HCT116 (cell line): Measurements from ENCODE around the gene PLEKHA5. TPM values are rescaled to one million over a fixed set of nuclear protein-coding genes. Genes with fewer than 3 reads are reported as not detected.

Experiments used
- ATAC-seq: fragments of 200-7000 bp; cut with Tn5 transposase; 2 replicates; pipeline ENCODE4 v1.9.1; 2020; ENCODE audit warnings: mild to moderate bottlenecking, moderate library complexity
- BruUV-seq: library from RNA; stranded (reverse); fragments of 400-500 nt; replicated peaks from 2 replicates; lab custom pipeline; 2021; lab: Mats Ljungman, UMichigan
- CTCF ChIA-PET: fragments of 300-600 bp; sonication (Branson Sonifier 250); formaldehyde crosslinking; loops from one replicate; lab custom pipeline; 2021; ENCODE audit warnings: antibody characterized with exemption; lab: Charles Lee
- POLR2A ChIA-PET: fragments of 300-600, 350-600 bp; sonication (Branson Sonifier 250); formaldehyde crosslinking; loops from one replicate; lab custom pipeline; 2021; ENCODE audit warnings: antibody characterized with exemption; lab: Charles Lee
- RAD21 ChIA-PET, 2 experiments: fragments of 300-600 bp; sonication (Branson Sonifier 250); formaldehyde crosslinking; loops; one replicate each; lab custom pipeline; 2023; ENCODE audit warnings: low total read pairs in 2 of 2; ENCODE audit not compliant: uncharacterized antibody in 2 of 2, unreplicated experiment in 2 of 2, low non-redundant PET in 1 of 2; lab: Charles Lee
- DNase-seq: peaks from one replicate; pipeline ENCODE4 v3.0.0-alpha.2; 2010; ENCODE audit warnings: low read depth, low spot score
- H2AFZ ChIP-seq: fragments of 200-600 bp; shearing (Covaris generic), sonication (generic); 2 replicates; pipeline ENCODE4 v1.6.1; 2017; ENCODE audit warnings: low read depth, mixed run types, mixed read lengths, antibody characterized with exemption, low read length; ENCODE audit not compliant: poor library complexity, severe bottlenecking
- H3K27ac ChIP-seq: 2 replicates; pipeline ENCODE4 v1.5.1; 2012; ENCODE audit warnings: low read depth, low read length
- H3K27me3 ChIP-seq: fragments of 200-600 bp; sonication (generic); 2 replicates; pipeline ENCODE4 v1.6.1; 2016; ENCODE audit warnings: mixed run types, low read length, mixed read lengths; ENCODE audit not compliant: insufficient read depth
- H3K36me3 ChIP-seq, 2 experiments: fragments of 200-500 bp in 1 of 2; fragments of 200-600 bp in 1 of 2; sonication (Bioruptor generic) in 1 of 2; sonication (generic) in 1 of 2; 2 replicates each; pipeline versions ENCODE4 v1.5.1 to v1.6.1; 2014 to 2016; ENCODE audit warnings: low read length in 2 of 2, inconsistent platforms in 1 of 2, mixed read lengths in 1 of 2, mixed run types in 1 of 2; ENCODE audit not compliant: insufficient read depth in 2 of 2, control insufficient read depth in 1 of 2
- H3K4me1 ChIP-seq, 2 experiments: fragments of 200-600 bp in 1 of 2; sonication (generic) in 1 of 2; 2 replicates each; pipeline versions ENCODE4 v1.5.1 to v1.6.1; 2012 to 2017; ENCODE audit warnings: low read length in 2 of 2, inconsistent platforms in 1 of 2, mild to moderate bottlenecking in 1 of 2, mixed read lengths in 1 of 2, mixed run types in 1 of 2, moderate library complexity in 1 of 2; ENCODE audit not compliant: insufficient read depth in 2 of 2, control insufficient read depth in 1 of 2
- H3K4me2 ChIP-seq: fragments of 200-600 bp; sonication (generic); 2 replicates; pipeline ENCODE4 v1.6.1; 2017; ENCODE audit warnings: mixed run types, low read length, mixed read lengths
- H3K4me3 ChIP-seq, 2 experiments: fragments of 200-600 bp in 1 of 2; sonication (generic) in 1 of 2; replicated peaks in 1 of 2; 2 replicates each; pipeline ENCODE4 v1.5.1; 2011 to 2016; ENCODE audit warnings: low read length in 2 of 2, control low read depth in 1 of 2, low read depth in 1 of 2, mild to moderate bottlenecking in 1 of 2, mixed read lengths in 1 of 2, mixed run types in 1 of 2
- H3K79me2 ChIP-seq: fragments of 200-600 bp; sonication (generic); 2 replicates; pipeline ENCODE4 v1.6.1; 2017; ENCODE audit warnings: mild to moderate bottlenecking, mixed run types, low read length, moderate library complexity, mixed read lengths; ENCODE audit not compliant: insufficient read depth
- H3K9ac ChIP-seq: fragments of 200-600 bp; sonication (generic); 2 replicates; pipeline ENCODE4 v1.6.1; 2016; ENCODE audit warnings: low read length, mixed read lengths
- H3K9me2 ChIP-seq: fragments of 200-600 bp; sonication (generic), shearing (Covaris generic); 2 replicates; pipeline ENCODE4 v1.6.1; 2017; ENCODE audit warnings: mixed run types, mild to moderate bottlenecking, moderate library complexity; ENCODE audit not compliant: insufficient read depth
- H3K9me3 ChIP-seq, 2 experiments: fragments of 200-500 bp in 1 of 2; fragments of 200-600 bp in 1 of 2; sonication (Bioruptor generic) in 1 of 2; sonication (generic) in 1 of 2; 2 replicates each; pipeline ENCODE4 v1.6.1; 2014 to 2017; ENCODE audit warnings: low read length in 2 of 2, mixed read lengths in 2 of 2, inconsistent platforms in 1 of 2, low read depth in 1 of 2, mild to moderate bottlenecking in 1 of 2, mixed run types in 1 of 2, moderate library complexity in 1 of 2; ENCODE audit not compliant: control insufficient read depth in 1 of 2, insufficient read depth in 1 of 2
- H4K20me1 ChIP-seq: fragments of 200-600 bp; sonication (generic), shearing (Covaris generic); 2 replicates; pipeline ENCODE4 v1.6.1; 2017; ENCODE audit warnings: mixed run types, mild to moderate bottlenecking, moderate library complexity; ENCODE audit not compliant: insufficient read depth
- CBX3 ChIP-seq: IDR thresholded peaks from 2 replicates; pipeline ENCODE4 v1.6.1; 2012; ENCODE audit warnings: low read depth
- CEBPB ChIP-seq: IDR thresholded peaks from 2 replicates; pipeline ENCODE4 v1.6.1; 2012; ENCODE audit warnings: low read depth
- EGR1 ChIP-seq: IDR thresholded peaks from 2 replicates; pipeline ENCODE4 v1.6.1; 2012; ENCODE audit warnings: low read depth
- ELF1 ChIP-seq: IDR thresholded peaks from 2 replicates; pipeline ENCODE4 v1.6.1; 2012; ENCODE audit warnings: low read depth, borderline replicate concordance
- EZH2 ChIP-seq: fragments of 200-600 bp; sonication (generic); IDR thresholded peaks from 2 replicates; pipeline ENCODE4 v1.6.1; 2017; ENCODE audit warnings: antibody characterized with exemption, mixed run types
- FOSL1 ChIP-seq: IDR thresholded peaks from 2 replicates; pipeline ENCODE4 v1.6.1; 2012; ENCODE audit warnings: low read depth
- POLR2A ChIP-seq: IDR thresholded peaks from 2 replicates; pipeline ENCODE4 v1.7.0; 2011; ENCODE audit warnings: borderline replicate concordance; ENCODE audit not compliant: insufficient read depth, insufficient read length; ENCODE audit errors: extremely low read depth
- RAD21 ChIP-seq: IDR thresholded peaks from 2 replicates; pipeline ENCODE4 v1.6.1; 2012; ENCODE audit warnings: low read depth, mild to moderate bottlenecking
- SIN3A ChIP-seq: IDR thresholded peaks from 2 replicates; pipeline ENCODE4 v1.6.1; 2012; ENCODE audit warnings: low read depth
- SP1 ChIP-seq: IDR thresholded peaks from 2 replicates; pipeline ENCODE4 v1.6.1; 2012; ENCODE audit warnings: low read depth
- SRF ChIP-seq: IDR thresholded peaks from 2 replicates; pipeline ENCODE4 v1.6.1; 2012; ENCODE audit warnings: low read depth
- TCF7L2 ChIP-seq: IDR thresholded peaks from 2 replicates; pipeline ENCODE4 v1.7.0; 2011; ENCODE audit warnings: borderline replicate concordance, inconsistent platforms; ENCODE audit not compliant: insufficient read depth, insufficient read length; ENCODE audit errors: extremely low read depth
- YY1 ChIP-seq: IDR thresholded peaks from 2 replicates; pipeline ENCODE4 v1.6.1; 2011; ENCODE audit warnings: low read length, low read depth, moderate library complexity, mild to moderate bottlenecking; ENCODE audit not compliant: insufficient replicate concordance; ENCODE audit errors: extremely low read depth
- ZNF274 ChIP-seq: fragments of 200-500 bp; sonication (Bioruptor generic); IDR thresholded peaks from 2 replicates; pipeline ENCODE4 v1.6.1; 2014; ENCODE audit warnings: mild to moderate bottlenecking, low read depth, low read length, inconsistent platforms
- intact Hi-C: fragments of 100-400 bp; cut with micrococcal nuclease; formaldehyde crosslinking; loops from 2 replicates; pipeline ENCODE4 v1.10.0; 2022
- total RNA-seq: library from RNA; stranded (reverse); gene quantifications from one replicate; pipeline ENCODE4 v1.2.1, GENCODE V29; 2021; ENCODE audit not compliant: unreplicated experiment
- TF ChIP-seq, protein P1 (sequence below): IDR thresholded peaks from 2 replicates; pipeline ENCODE4 v1.6.1; 2012
- TF ChIP-seq, protein P2 (sequence below): IDR thresholded peaks from 2 replicates; pipeline ENCODE4 v1.6.1; 2011; ENCODE audit warnings: mild to moderate bottlenecking, low read length, moderate library complexity; ENCODE audit not compliant: insufficient replicate concordance; ENCODE audit errors: extremely low read depth
- TF ChIP-seq, protein P3 (sequence below): IDR thresholded peaks from 2 replicates; pipeline ENCODE4 v1.6.1; 2012; ENCODE audit warnings: low read depth

PLEKHA5 gene
- total RNA-seq, 1 experiment from 2014 or later, result 18.9 TPM

- H3K36me3 ChIP-seq, result no peaks in the 10 kb centered on the region
- H3K27ac ChIP-seq, result no peak overlapping the region
- H3K27me3 ChIP-seq, result no peaks in the 10 kb centered on the region
- ChIA-PET CTCF (no interaction called here), POLR2A (no interaction called here), RAD21 (no interaction called here)
- DNase-seq, result no peak
- no peak overlapping the region for H3K9ac ChIP-seq
- H3K79me2 ChIP-seq, result peaks cover 59% of the 10 kb centered on the region
- H2AFZ ChIP-seq, result no peak overlapping the region
- no peaks in the 10 kb centered on the region for H3K4me1 ChIP-seq
- intact Hi-C loops, result no loop called here
- no peak overlapping the region for H3K4me2 ChIP-seq
- TF ChIP-seq EZH2, result no peak
- TF ChIP-seq SRF, result no peak
- no peak for TF ChIP-seq YY1
- no peak for TF ChIP-seq ELF1
- no peak for TF ChIP-seq CEBPB
- TF ChIP-seq FOSL1, result no peak
- H3K9me3 ChIP-seq, result no peaks in the 10 kb centered on the region
- H3K4me3 ChIP-seq, result no peak overlapping the region
- no TSS peak for BruUV-seq
- H3K9me2 ChIP-seq, result no peaks in the 10 kb centered on the region
- no peaks in the 10 kb centered on the region for H4K20me1 ChIP-seq
- ATAC-seq, result no peak
Measured at GRCh38 chr12:19142499-19142898, 13.0 kb downstream of the PLEKHA5 start.

GRCh38 chr12:19144287-19144686 lies 14.8 kb downstream of the PLEKHA5 start:
- RAD21 ChIA-PET, result no interaction called here
- Histone ChIP-seq H3K4me1 (no peaks in the 10 kb centered on the region), H3K27me3 (no peaks in the 10 kb centered on the region), H3K4me2 (no peak overlapping the region), H3K4me3 (no peak overlapping the region), H3K27ac (no peak overlapping the region), H3K79me2 (peaks cover 49% of the 10 kb centered on the region), H2AFZ (no peak overlapping the region), H4K20me1 (no peaks in the 10 kb centered on the region), H3K36me3 (no peaks in the 10 kb centered on the region), H3K9ac (no peak overlapping the region), H3K9me3 (no peaks in the 10 kb centered on the region), H3K9me2 (no peaks in the 10 kb centered on the region)
- ATAC-seq (no peak), DNase-seq (no peak)
- intact Hi-C loops, result no loop called here
- CTCF ChIA-PET, result no interaction called here
- TF ChIP-seq SRF, result no peak
- no peak for TF ChIP-seq CBX3
- no peak for TF ChIP-seq FOSL1
- TF ChIP-seq ELF1, result no peak
- TF ChIP-seq TCF7L2, result no peak
- TF ChIP-seq SP1, result no peak
- TF ChIP-seq CEBPB, result no peak
- TF ChIP-seq EGR1, result no peak
- TF ChIP-seq, protein P1, sequence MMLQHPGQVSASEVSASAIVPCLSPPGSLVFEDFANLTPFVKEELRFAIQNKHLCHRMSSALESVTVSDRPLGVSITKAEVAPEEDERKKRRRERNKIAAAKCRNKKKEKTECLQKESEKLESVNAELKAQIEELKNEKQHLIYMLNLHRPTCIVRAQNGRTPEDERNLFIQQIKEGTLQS, result no peak
- no peak for TF ChIP-seq POLR2A
- TF ChIP-seq, protein P2, sequence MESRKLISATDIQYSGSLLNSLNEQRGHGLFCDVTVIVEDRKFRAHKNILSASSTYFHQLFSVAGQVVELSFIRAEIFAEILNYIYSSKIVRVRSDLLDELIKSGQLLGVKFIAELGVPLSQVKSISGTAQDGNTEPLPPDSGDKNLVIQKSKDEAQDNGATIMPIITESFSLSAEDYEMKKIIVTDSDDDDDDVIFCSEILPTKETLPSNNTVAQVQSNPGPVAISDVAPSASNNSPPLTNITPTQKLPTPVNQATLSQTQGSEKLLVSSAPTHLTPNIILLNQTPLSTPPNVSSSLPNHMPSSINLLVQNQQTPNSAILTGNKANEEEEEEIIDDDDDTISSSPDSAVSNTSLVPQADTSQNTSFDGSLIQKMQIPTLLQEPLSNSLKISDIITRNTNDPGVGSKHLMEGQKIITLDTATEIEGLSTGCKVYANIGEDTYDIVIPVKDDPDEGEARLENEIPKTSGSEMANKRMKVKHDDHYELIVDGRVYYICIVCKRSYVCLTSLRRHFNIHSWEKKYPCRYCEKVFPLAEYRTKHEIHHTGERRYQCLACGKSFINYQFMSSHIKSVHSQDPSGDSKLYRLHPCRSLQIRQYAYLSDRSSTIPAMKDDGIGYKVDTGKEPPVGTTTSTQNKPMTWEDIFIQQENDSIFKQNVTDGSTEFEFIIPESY, result no peak
- no peak for TF ChIP-seq SIN3A
- TF ChIP-seq RAD21, result no peak
- TF ChIP-seq, protein P3, sequence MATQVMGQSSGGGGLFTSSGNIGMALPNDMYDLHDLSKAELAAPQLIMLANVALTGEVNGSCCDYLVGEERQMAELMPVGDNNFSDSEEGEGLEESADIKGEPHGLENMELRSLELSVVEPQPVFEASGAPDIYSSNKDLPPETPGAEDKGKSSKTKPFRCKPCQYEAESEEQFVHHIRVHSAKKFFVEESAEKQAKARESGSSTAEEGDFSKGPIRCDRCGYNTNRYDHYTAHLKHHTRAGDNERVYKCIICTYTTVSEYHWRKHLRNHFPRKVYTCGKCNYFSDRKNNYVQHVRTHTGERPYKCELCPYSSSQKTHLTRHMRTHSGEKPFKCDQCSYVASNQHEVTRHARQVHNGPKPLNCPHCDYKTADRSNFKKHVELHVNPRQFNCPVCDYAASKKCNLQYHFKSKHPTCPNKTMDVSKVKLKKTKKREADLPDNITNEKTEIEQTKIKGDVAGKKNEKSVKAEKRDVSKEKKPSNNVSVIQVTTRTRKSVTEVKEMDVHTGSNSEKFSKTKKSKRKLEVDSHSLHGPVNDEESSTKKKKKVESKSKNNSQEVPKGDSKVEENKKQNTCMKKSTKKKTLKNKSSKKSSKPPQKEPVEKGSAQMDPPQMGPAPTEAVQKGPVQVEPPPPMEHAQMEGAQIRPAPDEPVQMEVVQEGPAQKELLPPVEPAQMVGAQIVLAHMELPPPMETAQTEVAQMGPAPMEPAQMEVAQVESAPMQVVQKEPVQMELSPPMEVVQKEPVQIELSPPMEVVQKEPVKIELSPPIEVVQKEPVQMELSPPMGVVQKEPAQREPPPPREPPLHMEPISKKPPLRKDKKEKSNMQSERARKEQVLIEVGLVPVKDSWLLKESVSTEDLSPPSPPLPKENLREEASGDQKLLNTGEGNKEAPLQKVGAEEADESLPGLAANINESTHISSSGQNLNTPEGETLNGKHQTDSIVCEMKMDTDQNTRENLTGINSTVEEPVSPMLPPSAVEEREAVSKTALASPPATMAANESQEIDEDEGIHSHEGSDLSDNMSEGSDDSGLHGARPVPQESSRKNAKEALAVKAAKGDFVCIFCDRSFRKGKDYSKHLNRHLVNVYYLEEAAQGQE, result no peak
- no peak for TF ChIP-seq ZNF274
- no TSS peak for BruUV-seq
- POLR2A ChIA-PET, result no interaction called here
